DND-41 (cell line): Measurements from ENCODE around the gene AOPEP.

Experiments used
- ATAC-seq: fragments of 200-7000 bp; cut with Tn5 transposase; 3 replicates; pipeline ENCODE4 v1.9.1; 2021; ENCODE audit warnings: low read depth; ENCODE audit not compliant: insufficient read depth
- DNase-seq: peaks from one replicate; pipeline ENCODE4 v3.0.0-alpha.2; 2020
- H2AFZ ChIP-seq: 2 replicates; pipeline ENCODE4 v1.6.0; 2012; ENCODE audit warnings: low read depth, low read length
- H3K27ac ChIP-seq: 2 replicates; pipeline ENCODE4 v1.5.1; 2012; ENCODE audit warnings: low read length, inconsistent platforms
- H3K27me3 ChIP-seq: fragments of 200-600 bp; sonication (generic); 2 replicates; pipeline ENCODE4 v1.6.0; 2012; ENCODE audit warnings: low read length, mild to moderate bottlenecking, inconsistent platforms; ENCODE audit not compliant: insufficient read depth, poor library complexity
- H3K36me3 ChIP-seq: 2 replicates; pipeline ENCODE4 v1.5.1; 2012; ENCODE audit warnings: low read length, inconsistent platforms; ENCODE audit not compliant: insufficient read depth
- H3K4me1 ChIP-seq: 2 replicates; pipeline ENCODE4 v1.5.1; 2012; ENCODE audit warnings: mild to moderate bottlenecking, low read length; ENCODE audit not compliant: insufficient read depth
- H3K4me2 ChIP-seq: 2 replicates; pipeline ENCODE4 v1.6.0; 2012; ENCODE audit warnings: mild to moderate bottlenecking, moderate library complexity, low read length, inconsistent platforms; ENCODE audit not compliant: insufficient read depth
- H3K4me3 ChIP-seq, 2 experiments: fragments of 200-600 bp in 1 of 2; shearing (Covaris generic) in 1 of 2; 2 replicates each; pipeline ENCODE4 v1.5.1; 2012 to 2016; ENCODE audit warnings: inconsistent platforms in 2 of 2, low read length in 2 of 2, mild to moderate bottlenecking in 2 of 2, low read depth in 1 of 2, moderate library complexity in 1 of 2
- H3K79me2 ChIP-seq: 2 replicates; pipeline ENCODE4 v1.6.0; 2012; ENCODE audit warnings: low read length, inconsistent platforms; ENCODE audit not compliant: insufficient read depth
- H3K9ac ChIP-seq: 2 replicates; pipeline ENCODE4 v1.6.0; 2012; ENCODE audit warnings: low read depth, mild to moderate bottlenecking, inconsistent platforms, low read length, moderate library complexity
- H3K9me3 ChIP-seq: 2 replicates; pipeline ENCODE4 v1.5.1; 2012; ENCODE audit warnings: low read length, moderate library complexity, mild to moderate bottlenecking, inconsistent platforms; ENCODE audit not compliant: insufficient read depth, severe bottlenecking
- H4K20me1 ChIP-seq: 2 replicates; pipeline ENCODE4 v1.6.0; 2012; ENCODE audit warnings: low read length; ENCODE audit not compliant: insufficient read depth
- CTCF ChIP-seq: IDR thresholded peaks from 2 replicates; pipeline ENCODE4 v1.5.1; 2012; ENCODE audit warnings: borderline replicate concordance, low read length, moderate library complexity, mild to moderate bottlenecking; ENCODE audit not compliant: poor library complexity, severe bottlenecking; ENCODE audit errors: extremely low read depth
- EZH2 ChIP-seq: IDR thresholded peaks from 3 replicates; pipeline ENCODE4 v1.6.1; 2012; ENCODE audit warnings: borderline replicate concordance, low read depth, mild to moderate bottlenecking, moderate library complexity, low read length, inconsistent platforms; ENCODE audit not compliant: severe bottlenecking

The AOPEP gene

GRCh38 chr9:94824411-94824810 is 97.9 kb downstream of the AOPEP start:
- H3K27me3 ChIP-seq, result no peaks in the 10 kb centered on the region
- no peaks in the 10 kb centered on the region for H3K9me3 ChIP-seq
- TF ChIP-seq CTCF (no peak), EZH2 (no peak)
- DNase-seq, result no peak
- no peak overlapping the region for H2AFZ ChIP-seq
- peaks cover 4% of the 10 kb centered on the region; the same call in 1 of the 2 replicates for H3K36me3 ChIP-seq
- no peaks in the 10 kb centered on the region for H4K20me1 ChIP-seq
- no peak overlapping the region for H3K4me2 ChIP-seq
- H3K27ac ChIP-seq, result no peak overlapping the region
- H3K4me1 ChIP-seq, result no peaks in the 10 kb centered on the region
- no peak overlapping the region for H3K4me3 ChIP-seq
- H3K9ac ChIP-seq, result no peak overlapping the region
- no peaks in the 10 kb centered on the region for H3K79me2 ChIP-seq
- no peak for ATAC-seq

- Histone ChIP-seq H3K4me3 (no peak overlapping the region), H3K27me3 (no peaks in the 10 kb centered on the region), H3K9me3 (no peaks in the 10 kb centered on the region), H4K20me1 (no peaks in the 10 kb centered on the region), H3K9ac (no peak overlapping the region), H3K27ac (no peak overlapping the region), H3K4me1 (no peaks in the 10 kb centered on the region), H3K79me2 (no peaks in the 10 kb centered on the region), H2AFZ (no peak overlapping the region), H3K36me3 (peaks cover 4% of the 10 kb centered on the region; the same call in 1 of the 2 replicates), H3K4me2 (no peak overlapping the region)
- no peak for DNase-seq
- no peak for ATAC-seq
- TF ChIP-seq EZH2 (no peak), CTCF (no peak)
Observed at GRCh38 chr9:94824913-94825610, 98.6 kb downstream of the AOPEP start.

GRCh38 chr9:94825611-94825958 is 99.1 kb downstream of the AOPEP start:
- Histone ChIP-seq H3K4me2 (no peak overlapping the region), H2AFZ (no peak overlapping the region), H3K27ac (no peak overlapping the region), H3K4me1 (no peaks in the 10 kb centered on the region), H3K36me3 (peaks cover 4% of the 10 kb centered on the region; the same call in 1 of the 2 replicates), H3K27me3 (no peaks in the 10 kb centered on the region), H3K4me3 (no peak overlapping the region), H4K20me1 (no peaks in the 10 kb centered on the region), H3K79me2 (no peaks in the 10 kb centered on the region), H3K9ac (no peak overlapping the region), H3K9me3 (no peaks in the 10 kb centered on the region)
- ATAC-seq, result no peak
- DNase-seq, result no peak
- no peak for TF ChIP-seq EZH2
- TF ChIP-seq CTCF, result no peak
